Right forelimb (tissue), 1 donor: ENCODE measurements around the gene MATK.
A peak's percentile ranks its signal among the peaks of the same experiment; 100 is the strongest.
"Not testable (repeated sequence)": the region's sequence is repeated elsewhere in the genome, so short reads cannot be mapped to it uniquely, and the experiment has no call there.

ENCODE experiments used
- DNase-seq: peaks from one replicate; pipeline ENCODE4 v3.0.0-alpha.2; 2018

The MATK gene

GRCh38 chr19:3785938-3786824 lies at the start of gene MATK:
Gene MATK (minus strand): TSS chr19:3786381. CDS start chr19:3785135, 1,246 bp downstream.
- DNase-seq, result no peak

GRCh38 chr19:3835055-3835435 lies 48.9 kb upstream of the MATK start:
- no peak for DNase-seq

GRCh38 chr19:3834349-3835054 lies 48.3 kb upstream of the MATK start:
- DNase-seq, result no peak

- DNase-seq, result no peak
Observed at GRCh38 chr19:3833578-3834348, 47.6 kb upstream of the MATK start.

GRCh38 chr19:3832001-3832400 lies 45.8 kb upstream of the MATK start:
- DNase-seq, result no peak

GRCh38 chr19:3831601-3832000 lies 45.4 kb upstream of the MATK start:
- no peak for DNase-seq

- no peak for DNase-seq
Observed at GRCh38 chr19:3830621-3831589, 44.7 kb upstream of the MATK start.

GRCh38 chr19:3827306-3827705 lies 41.1 kb upstream of the MATK start:
- no peak for DNase-seq

GRCh38 chr19:3826163-3826562 lies 40.0 kb upstream of the MATK start:
- DNase-seq, result no peak

- DNase-seq, result no peak
Observed at GRCh38 chr19:3825286-3825956, 39.2 kb upstream of the MATK start.

- no peak for DNase-seq
Observed at GRCh38 chr19:3823350-3823713, 37.2 kb upstream of the MATK start.

- DNase-seq, result no peak
Observed at GRCh38 chr19:3822683-3823349, 36.6 kb upstream of the MATK start.

GRCh38 chr19:3821857-3822364 lies 35.7 kb upstream of the MATK start:
- DNase-seq, result peak; percentile 72

GRCh38 chr19:3821156-3821555 lies 35.0 kb upstream of the MATK start:
- no peak for DNase-seq

GRCh38 chr19:3819989-3820388 lies 33.8 kb upstream of the MATK start:
- no peak for DNase-seq

- no peak for DNase-seq
Observed at GRCh38 chr19:3818918-3819317, 32.7 kb upstream of the MATK start.

GRCh38 chr19:3818466-3818865 lies 32.3 kb upstream of the MATK start:
- no peak for DNase-seq

- no peak for DNase-seq
Observed at GRCh38 chr19:3817761-3818160, 31.6 kb upstream of the MATK start.

- no peak for DNase-seq
Observed at GRCh38 chr19:3816566-3817218, 30.5 kb upstream of the MATK start.

- not testable (repeated sequence) for DNase-seq
Observed at GRCh38 chr19:3816148-3816547, 30.0 kb upstream of the MATK start.
